CD4-positive, alpha-beta T cell (primary cell): ENCODE results near the gene BDKRB1. TPM values are rescaled to one million over a fixed set of nuclear protein-coding genes. Genes with fewer than 3 reads are reported as not detected.

Experiments used
- ATAC-seq: fragments of 200-7000 bp; cut with Tn5 transposase; one replicate; pipeline ENCODE4 v1.10.0; 2022; ENCODE audit warnings: mild to moderate bottlenecking; ENCODE audit not compliant: poor library complexity
- CTCF ChIA-PET: fragments of 350-600 bp; sonication (Branson Sonifier 250); formaldehyde crosslinking; loops from one replicate; lab custom pipeline; 2021; ENCODE audit warnings: antibody characterized with exemption, inconsistent platforms; lab: Charles Lee
- POLR2A ChIA-PET: fragments of 350-600 bp; sonication (Branson Sonifier 250); formaldehyde crosslinking; loops from one replicate; lab custom pipeline; 2021; ENCODE audit warnings: antibody characterized with exemption, inconsistent platforms; lab: Charles Lee
- DNase-seq, 14 experiments: peaks; one replicate each; pipeline ENCODE4 v3.0.0-alpha.2; 2013 to 2020; ENCODE audit warnings: mixed read lengths in 2 of 14
- H3K27ac ChIP-seq, 2 donors: one replicate each; pipeline versions ENCODE4 v1.5.1 to v1.7.0; 2013; ENCODE audit warnings: low read length in 2 of 2, low read depth in 1 of 2, mild to moderate bottlenecking in 1 of 2
- H3K27me3 ChIP-seq, 2 experiments: 1 replicate in 1 of 2; 2 replicates in 1 of 2; pipeline versions ENCODE4 v1.6.1 to v1.7.0; 2013; ENCODE audit warnings: low read length in 2 of 2, control low read depth in 1 of 2, mild to moderate bottlenecking in 1 of 2, moderate library complexity in 1 of 2; ENCODE audit not compliant: insufficient read depth in 2 of 2, control insufficient read depth in 1 of 2
- H3K36me3 ChIP-seq: one replicate; pipeline ENCODE4 v1.6.1; 2013; ENCODE audit warnings: low read length, control low read depth; ENCODE audit not compliant: insufficient read depth
- H3K4me1 ChIP-seq: one replicate; pipeline ENCODE4 v1.6.1; 2013; ENCODE audit warnings: low read length, control low read depth; ENCODE audit not compliant: insufficient read depth
- H3K4me3 ChIP-seq: one replicate; pipeline ENCODE4 v1.5.1; 2013; ENCODE audit warnings: mild to moderate bottlenecking, low read length, moderate library complexity
- H3K9me3 ChIP-seq, 2 experiments: 1 replicate in 1 of 2; 2 replicates in 1 of 2; pipeline versions ENCODE4 v1.6.1 to v1.7.0; 2013; ENCODE audit warnings: low read length in 2 of 2, mild to moderate bottlenecking in 2 of 2, control low read depth in 1 of 2, moderate library complexity in 1 of 2; ENCODE audit not compliant: control insufficient read depth in 1 of 2, insufficient read depth in 1 of 2
- H3K27ac Mint-ChIP-seq: one replicate; pipeline ENCODE4 v1.8.0; 2020; ENCODE audit warnings: mixed read lengths
- H3K27me3 Mint-ChIP-seq: one replicate; pipeline ENCODE4 v1.8.0; 2021; ENCODE audit warnings: mixed read lengths
- H3K36me3 Mint-ChIP-seq: one replicate; pipeline ENCODE4 v1.8.0; 2021; ENCODE audit warnings: low read depth, mixed read lengths
- H3K4me1 Mint-ChIP-seq: one replicate; pipeline ENCODE4 v1.8.0; 2021; ENCODE audit warnings: low read depth, mixed read lengths
- H3K4me3 Mint-ChIP-seq: one replicate; pipeline ENCODE4 v1.8.0; 2020; ENCODE audit warnings: mild to moderate bottlenecking, mixed read lengths
- H3K9me3 Mint-ChIP-seq: one replicate; pipeline ENCODE4 v1.8.0; 2020; ENCODE audit warnings: mixed read lengths
- CTCF ChIP-seq: fragments of 200-600 bp; IDR thresholded peaks from one replicate; pipeline ENCODE4 v1.8.0; 2022; ENCODE audit warnings: antibody characterized with exemption, mild to moderate bottlenecking
- intact Hi-C, 2 experiments: fragments of 100-400 bp; cut with DNase I in 1 of 2; cut with micrococcal nuclease in 1 of 2; formaldehyde crosslinking; loops; one replicate each; pipeline versions ENCODE4 v1.15.1 to v1.9.0; 2023 to 2025; cut with DNase I, micrococcal nuclease
- total RNA-seq, 174 experiments: library from RNA in 2 of 174; stranded (reverse) in 2 of 174; gene quantifications; one replicate each; pipeline ENCODE4 v1.2.3 and lab custom pipeline; 2021 to 2026

The BDKRB1 gene
- total RNA-seq, 2 experiments from 2014 or later, result not detected

- Mint-ChIP-seq H3K27ac (no peak overlapping the region), H3K27me3 (no peaks in the 10 kb centered on the region), H3K4me3 (no peak overlapping the region), H3K4me1 (no peaks in the 10 kb centered on the region), H3K9me3 (no peaks in the 10 kb centered on the region), H3K36me3 (peaks cover 78% of the 10 kb centered on the region)
- Histone ChIP-seq H3K27me3 (no peaks in the 10 kb centered on the region), H3K4me1 (no peaks in the 10 kb centered on the region), H3K27ac (no peak overlapping the region), H3K4me3 (no peak overlapping the region), H3K36me3 (peaks cover 81% of the 10 kb centered on the region), H3K9me3 (no peaks in the 10 kb centered on the region)
- POLR2A ChIA-PET, result no interaction called here
- intact Hi-C loops, result no loop called here
- CTCF ChIA-PET, result interaction anchor here (1.2 kb wide), 1 partner anchor 17 kb away, joined by 3 read pairs; no protein-coding TSS in a partner anchor
- DNase-seq (no peak), ATAC-seq (no peak)
- no peak for TF ChIP-seq CTCF
Observed at GRCh38 chr14:96310906-96311305, 54.9 kb downstream of the BDKRB1 start.

Other genes starting within 250 kb of the BDKRB1 start
- gene C14orf132, start 216.8 kb upstream of the BDKRB1 start, total RNA-seq, result 1 to 10 TPM; 2.0 to 2.4 TPM
- not detected for gene BDKRB2, start 51.4 kb upstream of the BDKRB1 start, total RNA-seq
- 10 to 100 TPM; 20.1 to 20.2 TPM for gene ATG2B, start 107.1 kb downstream of the BDKRB1 start, total RNA-seq
- 10 to 100 TPM; 10.3 to 11.9 TPM for gene GSKIP, start 107.3 kb downstream of the BDKRB1 start, total RNA-seq
- not detected for gene AK7, start 135.9 kb downstream of the BDKRB1 start, total RNA-seq
- 100 to 1,000 TPM; 140 to 148 TPM for gene PAPOLA, start 246.2 kb downstream of the BDKRB1 start, total RNA-seq